Endothelial cell of umbilical vein (primary cell): ENCODE data around the gene VAMP2. TPM values are rescaled to one million over a fixed set of nuclear protein-coding genes. Genes with fewer than 3 reads are reported as not detected.

Source experiments
- BruUV-seq: library from RNA; stranded (reverse); fragments of 400-500 nt; replicated peaks from 2 replicates; lab custom pipeline; 2021; lab: Mats Ljungman, UMichigan
- CTCF ChIA-PET: fragments of 300-600, 350-600 bp; sonication (Branson Sonifier 250); formaldehyde crosslinking; loops from one replicate; lab custom pipeline; 2021; ENCODE audit warnings: antibody characterized with exemption, inconsistent platforms; lab: Charles Lee
- POLR2A ChIA-PET: fragments of 300-600, 350-600 bp; sonication (Branson Sonifier 250); formaldehyde crosslinking; loops from one replicate; lab custom pipeline; 2021; ENCODE audit warnings: antibody characterized with exemption, inconsistent platforms; lab: Charles Lee
- DNase-seq: peaks from one replicate; pipeline ENCODE4 v3.0.0-alpha.2; 2011; ENCODE audit warnings: low read depth, low spot score
- FAIRE-seq: peaks from 2 replicates; lab custom pipeline; 2011; peaks lifted over from hg19 to GRCh38; lab: Jason Lieb, UNC
- H2AFZ ChIP-seq: 2 replicates; pipeline ENCODE4 v1.6.0; 2012; ENCODE audit warnings: low read depth, low read length, control low read depth, inconsistent platforms
- H3K27ac ChIP-seq: 2 replicates; pipeline ENCODE4 v1.5.1; 2011; ENCODE audit warnings: low read depth, mild to moderate bottlenecking, control low read depth, low read length, moderate library complexity; ENCODE audit not compliant: insufficient read depth
- H3K27me3 ChIP-seq, 2 experiments: 2 replicates each; pipeline versions ENCODE4 v1.6.0 to v1.6.1; 2011; ENCODE audit warnings: low read length in 2 of 2, mixed read lengths in 1 of 2; ENCODE audit not compliant: control insufficient read depth in 2 of 2, insufficient read depth in 2 of 2
- H3K36me3 ChIP-seq, 2 experiments: 2 replicates in 1 of 2; 3 replicates in 1 of 2; pipeline ENCODE4 v1.5.1; 2011; ENCODE audit warnings: low read length in 2 of 2, mild to moderate bottlenecking in 1 of 2, moderate library complexity in 1 of 2; ENCODE audit not compliant: control insufficient read depth in 2 of 2, insufficient read depth in 2 of 2; ENCODE audit errors: extremely low read depth in 1 of 2
- H3K4me1 ChIP-seq: 3 replicates; pipeline ENCODE4 v1.5.1; 2011; ENCODE audit warnings: mild to moderate bottlenecking, low read length; ENCODE audit not compliant: control insufficient read depth, insufficient read depth; ENCODE audit errors: extremely low read depth
- H3K4me2 ChIP-seq: 2 replicates; pipeline ENCODE4 v1.6.1; 2011; ENCODE audit warnings: low read length, control low read depth, mixed read lengths; ENCODE audit not compliant: insufficient read depth
- H3K4me3 ChIP-seq, 3 experiments: fragments of 200-600 bp in 1 of 3; sonication (generic), shearing (Covaris generic) in 1 of 3; replicated peaks in 1 of 3; 2 replicates each; pipeline ENCODE4 v1.5.1; 2011 to 2016; ENCODE audit warnings: control low read depth in 3 of 3, low read length in 3 of 3, mild to moderate bottlenecking in 2 of 3, inconsistent platforms in 1 of 3, low read depth in 1 of 3, moderate library complexity in 1 of 3; ENCODE audit not compliant: insufficient read depth in 1 of 3
- H3K79me2 ChIP-seq: 2 replicates; pipeline ENCODE4 v1.6.0; 2012; ENCODE audit warnings: low read length, inconsistent platforms; ENCODE audit not compliant: control insufficient read depth, insufficient read depth
- H3K9ac ChIP-seq: replicated peaks from 2 replicates; pipeline ENCODE3; 2011; ENCODE audit warnings: low read length, control low read depth; ENCODE audit not compliant: insufficient read depth; ENCODE audit errors: extremely low read depth
- H3K9me1 ChIP-seq: replicated peaks from 3 replicates; pipeline ENCODE4 v1.6.0; 2011; ENCODE audit warnings: mild to moderate bottlenecking, low read length; ENCODE audit not compliant: control insufficient read depth, insufficient read depth; ENCODE audit errors: extremely low read depth
- H3K9me3 ChIP-seq: replicated peaks from 2 replicates; pipeline ENCODE4 v1.5.1; 2012; ENCODE audit warnings: low read length, inconsistent platforms; ENCODE audit not compliant: control insufficient read depth, insufficient read depth
- H4K20me1 ChIP-seq: replicated peaks from 2 replicates; pipeline ENCODE3; 2011; ENCODE audit warnings: mild to moderate bottlenecking, low read length; ENCODE audit not compliant: control insufficient read depth, insufficient read depth; ENCODE audit errors: extremely low read depth
- CTCF ChIP-seq, 2 donors: IDR thresholded peaks; 1 replicate in 1 of 2; 2 replicates in 1 of 2; pipeline ENCODE4 v1.5.1; 2011; ENCODE audit warnings: low read length in 2 of 2, mild to moderate bottlenecking in 2 of 2, moderate library complexity in 2 of 2, control low read depth in 1 of 2, inconsistent platforms in 1 of 2, low read depth in 1 of 2; ENCODE audit not compliant: insufficient read depth in 1 of 2; ENCODE audit errors: extremely low read depth in 1 of 2
- EZH2 ChIP-seq: IDR thresholded peaks from 2 replicates; pipeline ENCODE4 v1.6.1; 2012; ENCODE audit warnings: borderline replicate concordance, low read depth, mild to moderate bottlenecking, moderate library complexity, low read length, inconsistent platforms; ENCODE audit not compliant: severe bottlenecking
- FOS ChIP-seq: IDR thresholded peaks from 2 replicates; pipeline ENCODE4 v1.6.1; 2011; ENCODE audit warnings: mild to moderate bottlenecking, low read length, moderate library complexity, borderline replicate concordance; ENCODE audit not compliant: insufficient read depth
- GATA2 ChIP-seq: IDR thresholded peaks from 2 replicates; pipeline ENCODE4 v1.7.0; 2011; ENCODE audit warnings: low read depth, mild to moderate bottlenecking, moderate library complexity, mixed read lengths, low read length; ENCODE audit not compliant: insufficient read length, insufficient read depth
- JUN ChIP-seq: IDR thresholded peaks from 2 replicates; pipeline ENCODE4 v1.6.1; 2011; ENCODE audit warnings: borderline replicate concordance, low read depth; ENCODE audit not compliant: insufficient read length, insufficient read depth
- MAX ChIP-seq: IDR thresholded peaks from 2 replicates; pipeline ENCODE4 v1.6.1; 2011; ENCODE audit not compliant: insufficient read depth, insufficient read length
- MYC ChIP-seq: IDR thresholded peaks from one replicate; pipeline ENCODE4 v1.6.1; 2011; ENCODE audit warnings: mild to moderate bottlenecking, low read depth, low read length
- POLR2A ChIP-seq: IDR thresholded peaks from 2 replicates; pipeline ENCODE4 v1.6.1; 2012; ENCODE audit warnings: low read depth, mild to moderate bottlenecking, control low read depth, low read length
- POLR2AphosphoS5 ChIP-seq: IDR thresholded peaks from 2 replicates; pipeline ENCODE4 v1.6.1; 2012; ENCODE audit warnings: low read depth, mild to moderate bottlenecking, control low read depth, low read length, moderate library complexity; ENCODE audit not compliant: insufficient read depth
- dilution Hi-C: fragments of 300-500 bp; cut with MboI; formaldehyde crosslinking; loops from one replicate; pipeline ENCODE4 v1.15.0; 2019; ENCODE audit warnings: low sequenced_read_pairs; ENCODE audit not compliant: extremely low pct_ligation_motif_present
- intact Hi-C: fragments of 100-400 bp; cut with micrococcal nuclease; formaldehyde crosslinking; loops from one replicate; pipeline ENCODE4 v1.10.0; 2022
- polyA plus RNA-seq, 4 experiments: library from polyadenylated mRNA; depleted of rRNA in 3 of 4; stranded (reverse) in 3 of 4; unstranded in 1 of 4; fragments of >200 nt; gene quantifications; 2 replicates each; pipeline versions ENCODE4 v1.2.1 to v1.2.3, GENCODE V29; 2011 to 2012; ENCODE audit warnings: missing spikeins in 1 of 4
- total RNA-seq: library from RNA; stranded (reverse); gene quantifications from 2 replicates; pipeline ENCODE4 v1.2.3, GENCODE V29; 2021

The VAMP2 gene
- total and polyA plus RNA-seq, 2 donors (not counting 3 experiments of a cell fraction or from before 2014, with no cell fraction given): 35.9 to 38.0 TPM

GRCh38 chr17:8210761-8211458 lies 48.2 kb upstream of the VAMP2 start:
- H3K9me1 ChIP-seq: no peaks in the 10 kb centered on the region
- TF ChIP-seq POLR2AphosphoS5 (no peak), POLR2A (no peak), CTCF (IDR thresholded peaks at IDR 0.05; ENCODE audit: extremely low read depth in 1 of 2, insufficient read depth in 1 of 2, low read depth in 1 of 2, low read length in 2 of 2) (no peak), FOS (no peak), JUN (no peak), MAX (no peak), GATA2 (no peak), MYC (no peak), EZH2 (no peak)
- H3K4me1 ChIP-seq: peaks cover 13% of the 10 kb centered on the region
- no peaks in the 10 kb centered on the region for H3K9me3 ChIP-seq
- peak overlapping the region; percentile 62 for H3K27ac ChIP-seq
- H3K36me3 ChIP-seq: peaks cover 0 to 4% of the 10 kb centered on the region in 2 experiments
- DNase-seq: peak; percentile 31
- ChIA-PET CTCF (interaction anchor here (0.9 to 2.1 kb wide), 8 partner anchors 8 to 37 kb away, joined by 3 to 10 read pairs (median 4); partner anchors contain the start of genes BORCS6 and CTC1), POLR2A (interaction anchor here (0.7 to 2.3 kb wide), 6 partner anchors 10 to 225 kb away, joined by 3 to 14 read pairs (median 4); partner anchors contain the start of genes BORCS6, CTC1 and NDEL1)
- no peaks in the 10 kb centered on the region for H3K27me3 ChIP-seq
- no peaks in the 10 kb centered on the region for H4K20me1 ChIP-seq
- peak overlapping the region; percentile 39 to 78 (median 77) for H3K4me3 ChIP-seq
- peak overlapping the region; percentile 72 for H2AFZ ChIP-seq
- dilution Hi-C loops: no loop called here
- H3K9ac ChIP-seq: peak overlapping the region; percentile 77
- peaks cover 33% of the 10 kb centered on the region for H3K79me2 ChIP-seq
- BruUV-seq: TSS peak; percentile 60
- FAIRE-seq: no peak
- H3K4me2 ChIP-seq: peak overlapping the region; percentile 74
- intact Hi-C loops: loop anchor here (1.0 kb wide), 3 partner anchors 9 to 24 kb away; no protein-coding TSS in a partner anchor
